SKM-1 (cell line): Measurements from ENCODE around the gene TMOD2.

Source experiments
- DNase-seq: peaks from one replicate; lab custom pipeline; 2025; ENCODE audit not compliant: unreplicated experiment; lab: John Stamatoyannopoulos, UW

Gene TMOD2

GRCh38 chr15:51849860-51850259 lies 98.5 kb downstream of the TMOD2 start:
- DNase-seq = no peak

DNA sequence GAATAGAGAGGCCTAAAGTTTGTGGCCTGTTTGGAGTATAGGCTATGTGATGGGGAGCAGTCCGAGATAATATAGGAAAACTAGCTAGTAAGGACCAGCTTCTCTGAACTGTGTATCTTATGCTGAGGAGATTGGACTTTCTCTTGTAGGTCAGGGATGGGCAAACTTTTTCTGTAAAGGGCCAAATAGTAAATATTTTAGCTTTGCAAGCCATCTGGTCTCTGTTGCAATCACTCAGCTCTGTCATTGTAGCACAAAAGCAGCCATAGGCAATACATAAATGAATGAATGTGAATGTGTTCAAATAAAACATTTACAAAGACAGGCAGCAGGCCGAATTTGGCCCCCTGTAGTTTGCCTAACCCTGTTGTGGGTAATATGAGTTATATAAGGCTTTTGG lies 102.6 kb downstream of the TMOD2 start:
- DNase-seq = no peak

- no peak for DNase-seq
Observed at GRCh38 chr15:51855612-51856011, 104.2 kb downstream of the TMOD2 start.

GRCh38 chr15:51856714-51857380 lies 105.5 kb downstream of the TMOD2 start:
- no peak for DNase-seq

DNA sequence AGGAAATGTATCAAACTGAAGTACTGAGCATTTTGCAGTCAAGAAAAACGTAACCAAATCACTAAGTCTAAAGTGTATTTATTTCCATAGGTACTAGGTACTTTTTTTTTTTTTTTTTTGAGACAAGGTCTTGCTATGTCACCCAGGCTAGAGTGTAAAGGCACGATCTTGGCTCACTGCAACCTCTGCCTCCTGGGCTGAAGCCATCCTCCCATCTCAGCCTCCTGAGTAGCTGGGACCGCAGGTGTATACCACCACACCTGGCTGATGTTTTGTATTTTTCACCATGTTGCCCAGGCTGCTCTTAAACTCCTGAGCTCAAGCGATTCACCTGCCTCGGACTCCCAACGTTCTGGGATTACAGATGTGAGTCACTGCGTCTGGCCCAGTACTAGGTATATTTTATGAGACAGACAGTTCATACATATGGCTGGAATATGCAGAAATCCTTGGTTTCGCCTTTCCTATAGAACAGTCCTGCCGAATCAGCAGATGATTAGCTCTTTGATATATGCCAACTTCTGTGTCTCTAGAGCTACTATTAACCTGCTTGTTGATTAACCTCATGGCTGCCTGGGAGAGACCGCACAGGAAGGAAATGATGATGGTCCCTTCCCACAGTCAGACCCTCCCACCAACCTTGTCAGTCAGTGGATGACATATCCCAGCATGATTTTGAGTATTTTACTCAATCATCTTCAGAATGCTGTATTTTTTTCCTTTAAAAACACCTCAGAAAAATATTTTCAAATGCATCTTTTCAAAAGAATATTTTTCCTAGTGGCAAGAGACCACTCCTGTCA lies 110.4 kb downstream of the TMOD2 start:
- DNase-seq = no peak

GRCh38 chr15:51863131-51863530 lies 111.7 kb downstream of the TMOD2 start:
- DNase-seq = no peak

- DNase-seq = no peak
Observed at GRCh38 chr15:51864408-51865056, 113.1 kb downstream of the TMOD2 start.

DNA sequence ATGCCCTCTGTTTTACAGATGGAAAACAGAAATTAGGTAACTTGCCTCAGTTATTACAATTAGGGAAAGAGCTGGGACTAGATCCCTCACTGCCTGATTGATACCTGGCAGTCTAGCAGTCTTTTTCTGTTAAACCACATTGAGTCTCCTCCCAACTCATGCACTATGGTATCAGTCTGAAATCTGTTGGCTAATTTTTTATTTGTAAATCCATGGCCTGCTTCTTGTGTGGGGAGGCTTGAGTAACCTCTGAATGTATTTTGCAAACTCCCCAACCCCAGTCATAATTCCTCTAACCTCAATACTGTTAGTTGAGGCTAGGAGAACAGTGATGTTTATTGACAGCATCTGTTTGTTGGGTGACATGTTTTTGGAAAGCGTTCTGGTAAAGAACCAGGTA lies 113.9 kb downstream of the TMOD2 start:
- DNase-seq = no peak
